H1 (cell line): Measurements from ENCODE around the gene AKR1D1. TPM values are rescaled to one million over a fixed set of nuclear protein-coding genes. Genes with fewer than 3 reads are reported as not detected.

Experiments
- HDAC2 ChIP-seq, 2 experiments: fragments of 300-600 bp in 1 of 2; sonication (generic) in 1 of 2; IDR thresholded peaks; 2 replicates each; pipeline ENCODE4 v1.6.1; 2011 to 2012; ENCODE audit warnings: low read depth in 2 of 2, low read length in 2 of 2, mild to moderate bottlenecking in 2 of 2, moderate library complexity in 2 of 2, borderline replicate concordance in 1 of 2, inconsistent platforms in 1 of 2
- HDAC6 ChIP-seq: IDR thresholded peaks from one replicate; pipeline ENCODE4 v1.7.1; 2012; ENCODE audit warnings: low read depth, mild to moderate bottlenecking, inconsistent platforms, low read length, moderate library complexity
- PHF8 ChIP-seq: fragments of 200-600 bp; sonication (generic); conservative IDR thresholded peaks from 2 replicates; pipeline ENCODE4 v1.7.1; 2012; ENCODE audit warnings: low read depth, mild to moderate bottlenecking, inconsistent platforms, low read length, moderate library complexity
- SUZ12 ChIP-seq: fragments of 200-600 bp; sonication (generic); IDR thresholded peaks from 2 replicates; pipeline ENCODE4 v1.6.1; 2012; ENCODE audit warnings: mild to moderate bottlenecking, inconsistent platforms, low read length, moderate library complexity, mixed read lengths
- TAF7 ChIP-seq: optimal IDR thresholded peaks from 2 replicates; pipeline ENCODE3; 2011; ENCODE audit warnings: low read depth, mild to moderate bottlenecking, inconsistent platforms, low read length, moderate library complexity, borderline replicate concordance
- polyA plus RNA-seq, 7 experiments: library from polyadenylated mRNA; depleted of rRNA in 3 of 7; stranded (reverse) in 5 of 7; unstranded in 2 of 7; fragments of >200 nt in 5 of 7; fragments of 200-250 nt in 2 of 7; gene quantifications; 1 replicate in 5 of 7; 2 replicates in 1 of 7; 4 replicates in 1 of 7; pipeline versions ENCODE4 v1.2.1 to v1.2.3, GENCODE V29; 2011 to 2013; ENCODE audit warnings: missing spikeins in 2 of 7, mixed read lengths in 2 of 7
- total RNA-seq: library from RNA; stranded (reverse); fragmentation: NEBNext Ultra II Directional; extraction: Animal tissue kit (Norgen Biotek cat#: 25700); gene quantifications from 2 replicates; pipeline ENCODE4 v1.2.1, GENCODE V29; 2021
- TF ChIP-seq, protein P1 (sequence below), 3 experiments: IDR thresholded peaks; 1 replicate in 2 of 3; 2 replicates in 1 of 3; pipeline versions ENCODE4 v1.5.1 to v1.6.1; 2011; ENCODE audit warnings: low read length in 3 of 3, mild to moderate bottlenecking in 3 of 3, inconsistent platforms in 2 of 3, low read depth in 1 of 3, moderate library complexity in 1 of 3; ENCODE audit not compliant: insufficient read depth in 1 of 3; ENCODE audit errors: control extremely low read depth in 1 of 3

AKR1D1 gene
- total and polyA plus RNA-seq, 2 of the 8 experiments (the other 6 are each of a cell fraction or from before 2014, with no cell fraction given) = not detected

DNA sequence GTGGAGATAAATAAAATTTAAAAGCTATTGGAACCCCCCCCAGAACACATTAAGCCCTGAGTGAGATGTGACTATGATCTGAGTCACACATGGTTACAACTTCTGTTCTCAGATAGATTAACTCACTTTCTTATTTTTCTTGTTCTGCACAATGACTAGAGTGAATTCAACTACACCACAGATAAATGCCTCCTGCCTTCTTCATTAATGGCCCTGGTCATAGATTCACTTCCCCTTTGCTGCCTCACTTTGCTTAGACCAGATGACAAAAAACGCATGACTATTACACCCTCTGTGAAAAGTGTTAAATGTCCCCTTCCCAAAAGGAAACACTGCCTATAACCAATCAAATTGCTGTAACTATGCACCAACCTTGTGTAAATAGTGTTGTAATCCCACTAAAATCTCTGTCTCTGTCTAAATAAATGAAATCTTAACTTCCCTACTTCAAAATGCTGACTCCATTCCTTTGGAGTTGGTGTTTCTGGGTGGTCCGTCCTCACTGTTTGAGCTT, 49.4 kb downstream of the AKR1D1 start (continued):
- TF ChIP-seq HDAC2 (IDR thresholded peaks at IDR 0.05; ENCODE audit: borderline replicate concordance in 1 of 2, low read depth in 2 of 2, low read length in 2 of 2) (no peak), HDAC6 (no peak), PHF8 (no peak), TAF7 (no peak), SUZ12 (no peak)
- TF ChIP-seq, protein P1, sequence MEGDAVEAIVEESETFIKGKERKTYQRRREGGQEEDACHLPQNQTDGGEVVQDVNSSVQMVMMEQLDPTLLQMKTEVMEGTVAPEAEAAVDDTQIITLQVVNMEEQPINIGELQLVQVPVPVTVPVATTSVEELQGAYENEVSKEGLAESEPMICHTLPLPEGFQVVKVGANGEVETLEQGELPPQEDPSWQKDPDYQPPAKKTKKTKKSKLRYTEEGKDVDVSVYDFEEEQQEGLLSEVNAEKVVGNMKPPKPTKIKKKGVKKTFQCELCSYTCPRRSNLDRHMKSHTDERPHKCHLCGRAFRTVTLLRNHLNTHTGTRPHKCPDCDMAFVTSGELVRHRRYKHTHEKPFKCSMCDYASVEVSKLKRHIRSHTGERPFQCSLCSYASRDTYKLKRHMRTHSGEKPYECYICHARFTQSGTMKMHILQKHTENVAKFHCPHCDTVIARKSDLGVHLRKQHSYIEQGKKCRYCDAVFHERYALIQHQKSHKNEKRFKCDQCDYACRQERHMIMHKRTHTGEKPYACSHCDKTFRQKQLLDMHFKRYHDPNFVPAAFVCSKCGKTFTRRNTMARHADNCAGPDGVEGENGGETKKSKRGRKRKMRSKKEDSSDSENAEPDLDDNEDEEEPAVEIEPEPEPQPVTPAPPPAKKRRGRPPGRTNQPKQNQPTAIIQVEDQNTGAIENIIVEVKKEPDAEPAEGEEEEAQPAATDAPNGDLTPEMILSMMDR (IDR thresholded peaks at IDR 0.05; ENCODE audit: control extremely low read depth in 1 of 3, insufficient read depth in 1 of 3, low read depth in 1 of 3, low read length in 3 of 3) = no peak
- TF ChIP-seq, all 59 proteins: peak for 0
